Activated CD4-positive, alpha-beta T cell treated with anti-CD3 and anti-CD28 coated beads for 36 hours (primary cell): Measurements from ENCODE around the gene ARHGEF4. TPM values are rescaled to one million over a fixed set of nuclear protein-coding genes. Genes with fewer than 3 reads are reported as not detected.

Experiments used
- ATAC-seq: fragments of 200-7000 bp; cut with Tn5 transposase; one replicate; pipeline ENCODE4 v1.10.0; 2021; ENCODE audit warnings: mild to moderate bottlenecking, moderate library complexity
- CTCF ChIA-PET: fragments of 350-600 bp; sonication (Branson Sonifier 250); formaldehyde crosslinking; loops from one replicate; lab custom pipeline; 2021; ENCODE audit warnings: antibody characterized with exemption; lab: Charles Lee
- POLR2A ChIA-PET: fragments of 350-600 bp; sonication (Branson Sonifier 250); formaldehyde crosslinking; loops from one replicate; lab custom pipeline; 2021; ENCODE audit warnings: antibody characterized with exemption, inconsistent platforms; lab: Charles Lee
- DNase-seq: peaks from one replicate; pipeline ENCODE4 v3.0.0-alpha.2; 2020
- H3K27ac Mint-ChIP-seq: one replicate; pipeline ENCODE4 v1.8.0; 2021; ENCODE audit warnings: mixed read lengths
- H3K27me3 Mint-ChIP-seq: one replicate; pipeline ENCODE4 v1.8.0; 2021; ENCODE audit warnings: mixed read lengths
- H3K36me3 Mint-ChIP-seq: one replicate; pipeline ENCODE4 v1.8.0; 2021; ENCODE audit warnings: low read depth, mixed read lengths
- H3K4me1 Mint-ChIP-seq: one replicate; pipeline ENCODE4 v1.8.0; 2021; ENCODE audit warnings: mixed read lengths
- H3K4me3 Mint-ChIP-seq: one replicate; pipeline ENCODE4 v1.8.0; 2021; ENCODE audit warnings: mild to moderate bottlenecking, moderate library complexity, mixed read lengths
- H3K9me3 Mint-ChIP-seq: one replicate; pipeline ENCODE4 v1.8.0; 2021; ENCODE audit warnings: low read depth, mixed read lengths
- intact Hi-C, 2 experiments: fragments of 100-400 bp; cut with DNase I in 1 of 2; cut with micrococcal nuclease in 1 of 2; formaldehyde crosslinking; loops; one replicate each; pipeline versions ENCODE4 v1.14.2 to v1.15.1; 2022 to 2024; cut with DNase I, micrococcal nuclease
- total RNA-seq, 2 experiments: library from RNA; stranded (reverse); gene quantifications; one replicate each; pipeline ENCODE4 v1.2.3, GENCODE V29; 2021

ARHGEF4 gene
- total RNA-seq, 2 experiments from 2014 or later = 1.2 to 1.9 TPM

GRCh38 chr2:131038258-131039100 lies 201.8 kb downstream of the ARHGEF4 start:
- CTCF ChIA-PET = no interaction called here
- H3K27ac Mint-ChIP-seq = no peak overlapping the region
- no peaks in the 10 kb centered on the region for H3K9me3 Mint-ChIP-seq
- no peak for DNase-seq
- H3K4me3 Mint-ChIP-seq = no peak overlapping the region
- H3K27me3 Mint-ChIP-seq = peaks cover 8% of the 10 kb centered on the region
- intact Hi-C loops = no loop called here
- no peaks in the 10 kb centered on the region for H3K36me3 Mint-ChIP-seq
- POLR2A ChIA-PET = no interaction called here
- peaks cover 28% of the 10 kb centered on the region for H3K4me1 Mint-ChIP-seq
- no peak for ATAC-seq

DNA sequence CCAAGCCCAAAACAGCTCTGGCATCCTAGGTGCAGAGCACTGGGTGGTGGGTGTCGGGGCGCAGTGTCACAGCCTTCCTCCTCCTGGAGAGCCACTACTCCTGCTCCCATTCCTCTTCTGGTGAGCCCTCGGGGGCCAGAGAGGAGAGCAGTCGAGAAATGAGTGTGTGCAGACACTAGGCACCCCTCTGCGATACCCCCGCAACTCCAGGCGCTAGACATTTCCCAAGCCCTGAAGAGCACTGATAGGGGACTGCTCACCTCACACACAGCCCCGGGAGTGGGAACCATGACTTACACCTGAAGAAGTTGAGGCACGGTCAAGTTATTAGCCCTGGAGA lies 202.4 kb downstream of the ARHGEF4 start:
- intact Hi-C loops = no loop called here
- H3K4me1 Mint-ChIP-seq = peaks cover 25% of the 10 kb centered on the region
- no peak overlapping the region for H3K4me3 Mint-ChIP-seq
- ATAC-seq = no peak
- no peak for DNase-seq
- ChIA-PET CTCF (no interaction called here), POLR2A (no interaction called here)
- peaks cover 2% of the 10 kb centered on the region for H3K27me3 Mint-ChIP-seq
- H3K27ac Mint-ChIP-seq = no peak overlapping the region
- H3K9me3 Mint-ChIP-seq = no peaks in the 10 kb centered on the region
- no peaks in the 10 kb centered on the region for H3K36me3 Mint-ChIP-seq

- DNase-seq (no peak), ATAC-seq (no peak)
- no peaks in the 10 kb centered on the region for H3K9me3 Mint-ChIP-seq
- ChIA-PET POLR2A (no interaction called here), CTCF (no interaction called here)
- H3K4me3 Mint-ChIP-seq = no peak overlapping the region
- intact Hi-C loops = no loop called here
- no peaks in the 10 kb centered on the region for H3K27me3 Mint-ChIP-seq
- no peaks in the 10 kb centered on the region for H3K36me3 Mint-ChIP-seq
- H3K4me1 Mint-ChIP-seq = peaks cover 24% of the 10 kb centered on the region
- H3K27ac Mint-ChIP-seq = no peak overlapping the region
Observed at GRCh38 chr2:131039535-131039907, 202.8 kb downstream of the ARHGEF4 start.

DNA sequence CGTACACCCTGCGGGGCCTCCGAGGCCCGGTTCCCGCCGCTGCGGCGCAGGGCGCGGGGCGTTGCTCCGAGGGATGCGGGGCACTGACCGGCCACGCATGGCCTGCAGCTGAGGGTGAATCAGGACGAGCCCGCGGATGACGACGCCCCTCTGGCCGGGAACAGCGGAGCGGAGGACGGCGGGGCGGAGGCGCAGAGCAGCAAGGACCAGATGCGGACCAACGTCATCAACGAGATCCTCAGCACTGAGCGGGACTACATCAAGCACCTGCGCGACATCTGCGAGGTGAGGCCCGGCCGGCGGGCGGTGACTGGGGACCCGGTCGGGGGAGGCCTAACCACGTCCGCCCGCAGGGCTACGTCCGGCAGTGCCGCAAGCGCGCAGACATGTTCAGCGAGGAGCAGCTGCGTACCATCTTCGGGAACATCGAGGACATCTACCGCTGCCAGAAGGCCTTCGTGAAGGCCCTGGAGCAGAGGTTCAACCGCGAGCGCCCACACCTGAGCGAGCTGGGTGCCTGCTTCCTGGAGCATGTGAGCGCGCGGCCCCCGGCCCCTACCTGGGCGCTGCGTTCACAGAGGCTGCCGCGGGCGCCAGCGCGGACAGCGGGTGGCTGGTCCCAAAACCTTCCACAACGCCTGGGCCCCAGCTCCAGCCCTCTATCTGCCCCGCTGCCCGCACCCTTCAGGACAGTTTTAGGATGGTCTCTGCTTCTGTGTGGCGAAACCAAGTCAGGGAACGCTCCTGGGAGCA lies 203.4 kb downstream of the ARHGEF4 start:
- ATAC-seq (peak; percentile 70), DNase-seq (peak; percentile 62)
- CTCF ChIA-PET = interaction anchor here (1.2 to 1.3 kb wide), 2 partner anchors 27 to 41 kb away, joined by 3 to 4 read pairs; no protein-coding TSS in a partner anchor
- Mint-ChIP-seq H3K27ac (no peak overlapping the region), H3K9me3 (no peaks in the 10 kb centered on the region), H3K4me1 (peaks cover 24% of the 10 kb centered on the region), H3K4me3 (peak overlapping the region; percentile 30), H3K36me3 (no peaks in the 10 kb centered on the region), H3K27me3 (no peaks in the 10 kb centered on the region)
- intact Hi-C loops = no loop called here
- POLR2A ChIA-PET = no interaction called here

- Mint-ChIP-seq H3K9me3 (no peaks in the 10 kb centered on the region), H3K27me3 (no peaks in the 10 kb centered on the region), H3K4me3 (peak overlapping the region; percentile 30), H3K36me3 (no peaks in the 10 kb centered on the region), H3K4me1 (peaks cover 24% of the 10 kb centered on the region), H3K27ac (no peak overlapping the region)
- POLR2A ChIA-PET = interaction anchor here (0.7 kb wide), 1 partner anchor 479 kb away, joined by 3 read pairs; no protein-coding TSS in a partner anchor
- intact Hi-C loops = no loop called here
- CTCF ChIA-PET = interaction anchor here (0.9 to 1.3 kb wide), 3 partner anchors 8 to 40 kb away, joined by 3 to 4 read pairs (median 4); no protein-coding TSS in a partner anchor
- peak; percentile 39 for ATAC-seq
- DNase-seq = peak; percentile 43
Observed at GRCh38 chr2:131040661-131041401, 204.1 kb downstream of the ARHGEF4 start.

DNA sequence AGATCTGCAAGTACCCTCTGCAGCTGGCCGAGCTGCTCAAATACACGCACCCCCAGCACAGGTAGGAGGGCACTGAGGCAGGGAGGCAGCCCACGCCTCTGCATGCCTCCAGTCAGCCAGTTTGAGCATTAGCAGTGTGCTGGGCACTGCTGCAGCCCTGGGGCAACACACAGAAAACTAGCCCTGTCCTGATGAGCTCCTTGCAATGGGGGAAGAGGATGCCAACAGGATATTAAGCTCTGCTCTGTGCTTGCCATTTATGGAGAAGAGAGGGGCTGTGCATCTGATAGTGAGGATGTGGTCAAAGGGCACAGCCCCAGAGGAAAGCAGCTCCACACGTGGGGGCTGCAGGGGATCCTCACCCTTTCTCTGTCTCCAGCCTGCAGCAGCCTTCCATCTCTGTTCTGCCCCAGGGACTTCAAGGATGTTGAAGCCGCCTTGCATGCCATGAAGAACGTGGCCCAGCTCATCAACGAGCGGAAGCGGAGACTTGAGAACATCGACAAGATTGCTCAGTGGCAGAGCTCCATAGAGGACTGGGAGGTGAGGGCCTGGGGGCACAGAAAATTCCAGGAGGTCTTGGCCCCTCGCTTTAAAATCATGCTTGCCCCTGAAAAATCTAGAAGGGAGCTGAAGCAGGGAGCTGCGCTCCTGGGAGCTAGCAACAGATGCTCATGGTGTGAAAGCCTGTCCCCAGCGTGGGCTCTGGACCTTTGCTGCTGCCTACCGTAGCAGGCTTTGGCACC lies 204.9 kb downstream of the ARHGEF4 start:
- peak overlapping the region; percentile 24 for H3K4me3 Mint-ChIP-seq
- intact Hi-C loops = no loop called here
- ATAC-seq (peak; percentile 2), DNase-seq (no peak)
- peaks cover 1% of the 10 kb centered on the region for H3K36me3 Mint-ChIP-seq
- no peak overlapping the region for H3K27ac Mint-ChIP-seq
- no peaks in the 10 kb centered on the region for H3K27me3 Mint-ChIP-seq
- no peaks in the 10 kb centered on the region for H3K9me3 Mint-ChIP-seq
- POLR2A ChIA-PET = interaction anchor here (0.7 kb wide), 1 partner anchor 478 kb away, joined by 3 read pairs; no protein-coding TSS in a partner anchor
- CTCF ChIA-PET = interaction anchor here (0.9 to 1.3 kb wide), 4 partner anchors 9 to 244 kb away, joined by 3 to 4 read pairs (median 4); no protein-coding TSS in a partner anchor
- peaks cover 24% of the 10 kb centered on the region for H3K4me1 Mint-ChIP-seq

- Mint-ChIP-seq H3K4me3 (no peak overlapping the region), H3K9me3 (no peaks in the 10 kb centered on the region), H3K4me1 (peaks cover 24% of the 10 kb centered on the region), H3K36me3 (peaks cover 5% of the 10 kb centered on the region), H3K27me3 (no peaks in the 10 kb centered on the region), H3K27ac (no peak overlapping the region)
- intact Hi-C loops = no loop called here
- POLR2A ChIA-PET = no interaction called here
- CTCF ChIA-PET = interaction anchor here (1.2 kb wide), 1 partner anchor 245 kb away, joined by 3 read pairs; no protein-coding TSS in a partner anchor
- DNase-seq (no peak), ATAC-seq (peak; percentile 27)
Observed at GRCh38 chr2:131042148-131042775, 205.5 kb downstream of the ARHGEF4 start.

DNA sequence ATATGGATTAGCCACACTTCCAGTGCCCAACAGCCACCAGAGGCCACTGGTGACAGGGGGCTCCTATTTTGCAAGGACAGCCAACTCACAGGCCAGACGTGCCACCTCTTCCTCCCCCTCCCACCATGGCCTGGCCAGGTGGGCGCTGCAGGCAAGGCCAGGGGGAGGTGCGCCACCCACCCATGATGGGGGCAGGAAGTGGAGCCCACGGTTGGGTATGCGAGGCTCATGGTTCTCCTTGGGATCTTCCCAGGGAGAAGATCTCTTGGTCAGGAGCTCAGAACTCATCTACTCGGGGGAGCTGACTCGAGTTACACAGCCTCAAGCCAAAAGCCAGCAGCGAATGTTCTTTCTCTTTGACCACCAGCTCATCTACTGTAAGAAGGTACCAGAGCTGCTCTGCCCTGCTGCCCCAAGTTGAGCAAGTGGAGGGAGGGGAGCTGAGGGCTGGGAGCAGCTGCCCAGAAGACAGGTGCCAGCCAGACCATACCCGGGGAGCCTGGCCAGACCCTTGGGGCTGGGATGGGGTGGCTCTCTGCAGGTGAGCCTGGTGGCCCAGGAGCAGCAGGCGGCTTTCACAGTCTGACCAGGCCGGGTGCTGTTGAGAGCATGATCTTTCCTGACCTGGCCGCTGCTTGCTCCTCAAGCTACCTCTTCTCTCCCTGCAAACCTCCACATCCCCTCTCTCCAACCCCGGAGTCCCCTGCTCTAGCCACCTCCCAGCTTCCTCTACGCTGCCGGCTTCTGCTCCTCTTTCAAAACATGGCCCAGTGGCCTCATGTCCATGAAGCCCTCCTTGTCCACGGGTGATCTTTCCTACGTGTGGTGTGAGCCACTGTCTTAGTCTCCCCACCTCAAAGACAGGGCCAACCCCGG lies 206.7 kb downstream of the ARHGEF4 start:
- ATAC-seq (no peak), DNase-seq (no peak)
- intact Hi-C loops = no loop called here
- peaks cover 24% of the 10 kb centered on the region for H3K4me1 Mint-ChIP-seq
- no peak overlapping the region for H3K27ac Mint-ChIP-seq
- H3K27me3 Mint-ChIP-seq = no peaks in the 10 kb centered on the region
- POLR2A ChIA-PET = no interaction called here
- H3K9me3 Mint-ChIP-seq = no peaks in the 10 kb centered on the region
- CTCF ChIA-PET = interaction anchor here (0.6 kb wide), 1 partner anchor 25 kb away, joined by 4 read pairs; no protein-coding TSS in a partner anchor
- no peak overlapping the region for H3K4me3 Mint-ChIP-seq
- H3K36me3 Mint-ChIP-seq = peaks cover 9% of the 10 kb centered on the region

DNA sequence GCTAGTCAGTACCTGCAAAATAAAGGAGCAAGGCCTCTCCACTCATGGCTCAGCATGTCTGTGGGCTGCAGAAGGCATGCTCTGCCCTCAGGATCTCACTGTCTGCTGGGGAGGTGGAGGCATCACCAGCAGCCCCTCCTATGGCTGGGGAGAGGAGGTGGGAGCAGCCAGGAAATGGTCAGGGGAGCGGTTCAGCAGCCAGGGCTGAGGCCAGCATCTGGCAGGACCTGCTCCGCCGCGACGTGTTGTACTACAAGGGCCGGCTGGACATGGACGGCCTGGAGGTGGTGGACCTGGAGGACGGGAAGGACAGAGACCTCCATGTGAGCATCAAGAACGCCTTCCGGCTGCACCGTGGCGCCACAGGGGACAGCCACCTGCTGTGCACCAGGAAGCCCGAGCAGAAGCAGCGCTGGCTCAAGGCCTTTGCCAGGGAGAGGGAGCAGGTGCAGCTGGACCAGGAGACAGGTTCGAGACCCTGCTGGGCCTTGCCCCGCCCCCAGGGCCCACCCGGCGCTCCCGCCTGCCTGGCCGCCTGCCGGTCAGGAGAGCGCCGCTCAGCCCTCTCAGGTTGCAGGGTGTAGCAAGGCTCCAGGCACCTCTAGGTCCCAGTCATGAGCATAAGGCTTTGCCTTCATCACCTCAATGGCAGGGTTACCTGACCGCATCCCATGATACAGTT lies 207.5 kb downstream of the ARHGEF4 start:
- CTCF ChIA-PET = no interaction called here
- Mint-ChIP-seq H3K36me3 (peaks cover 13% of the 10 kb centered on the region), H3K27ac (no peak overlapping the region), H3K4me3 (no peak overlapping the region), H3K9me3 (no peaks in the 10 kb centered on the region), H3K4me1 (peaks cover 24% of the 10 kb centered on the region), H3K27me3 (no peaks in the 10 kb centered on the region)
- DNase-seq (no peak), ATAC-seq (no peak)
- POLR2A ChIA-PET = no interaction called here
- intact Hi-C loops = no loop called here
